SK-N-SH (cell line): ENCODE data around the gene PCNA. TPM values are rescaled to one million over a fixed set of nuclear protein-coding genes. Genes with fewer than 3 reads are reported as not detected.

Source experiments
- CTCF ChIA-PET: fragments of 300-600, 350-600 bp; formaldehyde crosslinking; extraction: SDS; loops from one replicate; lab custom pipeline; 2021; lab: Yijun Ruan, JAX
- POLR2A ChIA-PET: fragments of 350-600 bp; sonication (Branson Sonifier 250); formaldehyde crosslinking; extraction: SDS; loops from one replicate; lab custom pipeline; 2020; ENCODE audit warnings: antibody characterized with exemption, inconsistent platforms; lab: Yijun Ruan, JAX
- DNase-seq: peaks from one replicate; pipeline ENCODE4 v3.0.0; 2012
- H2AFZ ChIP-seq: fragments of 200-600 bp; sonication (generic); 2 replicates; pipeline ENCODE4 v1.8.1; 2016; ENCODE audit warnings: antibody characterized with exemption, mild to moderate bottlenecking, low read depth
- H3F3A ChIP-seq: fragments of 200-600 bp; sonication (generic); replicated peaks from 2 replicates; pipeline ENCODE3; 2016; ENCODE audit warnings: antibody characterized with exemption, mild to moderate bottlenecking; ENCODE audit not compliant: insufficient read depth
- H3K27ac ChIP-seq, 2 experiments: fragments of 200-500 bp in 1 of 2; fragments of 200-600 bp in 1 of 2; sonication (Bioruptor generic) in 1 of 2; sonication (generic), shearing (Covaris generic) in 1 of 2; 2 replicates each; pipeline versions ENCODE4 v1.5.1 to v1.6.1; 2014 to 2016; ENCODE audit warnings: low read depth in 2 of 2, inconsistent platforms in 1 of 2, low read length in 1 of 2, mild to moderate bottlenecking in 1 of 2, mixed read lengths in 1 of 2
- H3K27me3 ChIP-seq: fragments of 200-600 bp; sonication (generic), shearing (Covaris generic); 2 replicates; pipeline ENCODE4 v1.6.1; 2016; ENCODE audit warnings: mixed run types; ENCODE audit not compliant: insufficient read depth
- H3K36me3 ChIP-seq, 2 experiments: fragments of 200-500 bp in 1 of 2; fragments of 200-600 bp in 1 of 2; sonication (Bioruptor generic) in 1 of 2; sonication (generic) in 1 of 2; replicated peaks in 1 of 2; 2 replicates each; pipeline versions ENCODE3 to v1.5.1; 2014 to 2016; ENCODE audit warnings: low read length in 1 of 2, mild to moderate bottlenecking in 1 of 2; ENCODE audit not compliant: insufficient read depth in 2 of 2, control insufficient read depth in 1 of 2
- H3K4me1 ChIP-seq, 2 experiments: fragments of 200-500 bp in 1 of 2; fragments of 200-600 bp in 1 of 2; sonication (Bioruptor generic) in 1 of 2; sonication (generic), shearing (Covaris generic) in 1 of 2; 2 replicates each; pipeline versions ENCODE4 v1.5.1 to v1.6.1; 2014 to 2016; ENCODE audit warnings: low read depth in 1 of 2, low read length in 1 of 2, mixed run types in 1 of 2; ENCODE audit not compliant: insufficient read depth in 2 of 2, control insufficient read depth in 1 of 2
- H3K4me2 ChIP-seq: fragments of 200-600 bp; sonication (generic), shearing (Covaris generic); 2 replicates; pipeline ENCODE4 v1.6.1; 2017; ENCODE audit warnings: mixed run types
- H3K4me3 ChIP-seq, 2 experiments: fragments of 200-500 bp in 1 of 2; fragments of 200-600 bp in 1 of 2; sonication (Bioruptor generic) in 1 of 2; sonication (generic), shearing (Covaris generic) in 1 of 2; 2 replicates each; pipeline versions ENCODE4 v1.5.1 to v1.8.1; 2014 to 2016; ENCODE audit warnings: low read depth in 2 of 2, inconsistent platforms in 1 of 2, low read length in 1 of 2, mild to moderate bottlenecking in 1 of 2, mixed read lengths in 1 of 2, moderate library complexity in 1 of 2
- H3K79me2 ChIP-seq: fragments of 200-600 bp; sonication (generic); 2 replicates; pipeline ENCODE4 v1.8.1; 2017; ENCODE audit warnings: mild to moderate bottlenecking; ENCODE audit not compliant: insufficient read depth
- H3K9ac ChIP-seq: fragments of 200-600 bp; sonication (generic); 2 replicates; pipeline ENCODE4 v1.6.1; 2017; ENCODE audit warnings: mixed run types
- H3K9me2 ChIP-seq: fragments of 200-600 bp; sonication (generic); 2 replicates; pipeline ENCODE4 v1.6.1; 2017; ENCODE audit warnings: mixed run types
- H3K9me3 ChIP-seq: fragments of 200-600 bp; sonication (generic); 2 replicates; pipeline ENCODE4 v1.6.1; 2017; ENCODE audit warnings: mixed run types, mild to moderate bottlenecking, moderate library complexity
- H4K20me1 ChIP-seq: fragments of 200-600 bp; sonication (generic); 2 replicates; pipeline ENCODE4 v1.6.1; 2017; ENCODE audit warnings: mild to moderate bottlenecking, mixed run types; ENCODE audit not compliant: insufficient read depth
- CHD2 ChIP-seq: fragments of 150-350 bp; IDR thresholded peaks from 2 replicates; pipeline ENCODE4 v1.6.1; 2018; ENCODE audit warnings: low read length; ENCODE audit not compliant: partially characterized antibody
- CTCF ChIP-seq: fragments of 200-600 bp; sonication (generic); IDR thresholded peaks from 2 replicates; pipeline ENCODE4 v1.6.1; 2017; ENCODE audit warnings: antibody characterized with exemption, mild to moderate bottlenecking, moderate library complexity
- ELF1 ChIP-seq: IDR thresholded peaks from 2 replicates; pipeline ENCODE4 v1.4.0; 2012
- FOSL2 ChIP-seq: IDR thresholded peaks from 2 replicates; pipeline ENCODE4 v1.4.0; 2012; ENCODE audit warnings: low read depth, mild to moderate bottlenecking, moderate library complexity, borderline replicate concordance
- FOXJ3 ChIP-seq: sonication (generic); formaldehyde crosslinking; IDR thresholded peaks from 2 replicates; pipeline ENCODE4 v1.5.1; 2020; ENCODE audit warnings: mild to moderate bottlenecking, missing genetic modification reagents
- GABPA ChIP-seq: IDR thresholded peaks from 2 replicates; pipeline ENCODE4 v1.4.0; 2012; ENCODE audit warnings: low read depth, mild to moderate bottlenecking
- POLR2AphosphoS5 ChIP-seq: IDR thresholded peaks from 2 replicates; pipeline ENCODE4 v1.6.1; 2012; ENCODE audit warnings: low read depth, low read length
- RCOR1 ChIP-seq: fragments of 150-350 bp; IDR thresholded peaks from 2 replicates; pipeline ENCODE4 v1.6.1; 2017; ENCODE audit warnings: antibody characterized with exemption, low read length
- REST ChIP-seq: IDR thresholded peaks from 2 replicates; pipeline ENCODE4 v1.6.1; 2012; ENCODE audit warnings: mild to moderate bottlenecking, low read depth, low read length, moderate library complexity
- RXRA ChIP-seq: IDR thresholded peaks from 2 replicates; pipeline ENCODE4 v1.4.0; 2012; ENCODE audit warnings: low read depth, mild to moderate bottlenecking, borderline replicate concordance
- SIN3A ChIP-seq: IDR thresholded peaks from 2 replicates; pipeline ENCODE4 v1.6.1; 2012; ENCODE audit warnings: low read depth, mild to moderate bottlenecking, low read length, moderate library complexity, borderline replicate concordance
- SMC3 ChIP-seq: IDR thresholded peaks from 2 replicates; pipeline ENCODE4 v1.6.1; 2012; ENCODE audit warnings: low read depth, low read length, improper control_type of control experiment
- USF2 ChIP-seq: fragments of 150-350 bp; IDR thresholded peaks from 2 replicates; pipeline ENCODE4 v1.6.1; 2017; ENCODE audit warnings: antibody characterized with exemption, low read length, low read depth, borderline replicate concordance
- WGBS: methylation state at CpG from one replicate; pipeline ENCODE4 v1.1.6; 2017; ENCODE audit warnings: low lambda C conversion rate; 5-methylcytosine and 5-hydroxymethylcytosine counted together
- polyA plus RNA-seq, 3 experiments: library from polyadenylated mRNA; depleted of rRNA; stranded (reverse); fragments of >200 nt; gene quantifications; 2 replicates each; pipeline ENCODE4 v1.2.3, GENCODE V29; 2012

PCNA gene
- polyA plus RNA-seq, 1 of the 3 experiments (the other 2 are of a cell fraction), result 185 TPM

- no peaks in the 10 kb centered on the region for H3K9me2 ChIP-seq
- no peak for DNase-seq
- ChIA-PET POLR2A (interaction anchor here (0.6 kb wide), 1 partner anchor 48 kb away, joined by 3 read pairs; no protein-coding TSS in a partner anchor), CTCF (interaction anchor here (0.6 to 1.4 kb wide), 4 partner anchors 19 to 57 kb away, joined by 3 to 4 read pairs (median 3); no protein-coding TSS in a partner anchor)
- peaks cover 17 to 40% of the 10 kb centered on the region in 2 experiments; a peak in 3 of 4 replicates for H3K4me1 ChIP-seq
- H3K4me2 ChIP-seq, result peak overlapping the region; percentile 61; the same call in 1 of the 2 replicates
- H2AFZ ChIP-seq, result no peak overlapping the region
- no peak overlapping the region; a peak in 1 of 4 replicates for H3K27ac ChIP-seq
- H3K79me2 ChIP-seq, result peaks cover 38% of the 10 kb centered on the region
- H4K20me1 ChIP-seq, result peaks cover 24% of the 10 kb centered on the region
- no peaks in the 10 kb centered on the region for H3K27me3 ChIP-seq
- TF ChIP-seq SIN3A (no peak), FOSL2 (peak; percentile 46; the same call in 1 of the 2 replicates)
- H3K9me3 ChIP-seq, result no peaks in the 10 kb centered on the region
- no peak overlapping the region for H3K9ac ChIP-seq
- H3K4me3 ChIP-seq, result no peak overlapping the region
- 60% methylated on average over 3 of the region's 3 CpGs for WGBS
- H3F3A ChIP-seq, result no peaks in the 10 kb centered on the region
- peaks cover 2 to 5% of the 10 kb centered on the region in 2 experiments for H3K36me3 ChIP-seq
Observed at GRCh38 chr20:5168651-5169396, 49.1 kb upstream of the PCNA start.

GRCh38 chr20:5164645-5165625, 45.2 kb upstream of the PCNA start:
- no peaks in the 10 kb centered on the region for H3F3A ChIP-seq
- ChIA-PET CTCF (interaction anchor here (0.6 to 0.9 kb wide), 3 partner anchors 27 to 40 kb away, joined by 3 to 5 read pairs (median 3); partner anchors contain the start of gene CDS2), POLR2A (no interaction called here)
- WGBS, result 76% methylated on average over 12 of the region's 13 CpGs
- no peak overlapping the region for H3K4me2 ChIP-seq
- H3K27ac ChIP-seq, result no peak overlapping the region; a peak in 1 of 4 replicates
- no peak for DNase-seq
- H3K9ac ChIP-seq, result no peak overlapping the region
- H3K9me3 ChIP-seq, result no peaks in the 10 kb centered on the region
- no peaks in the 10 kb centered on the region for H3K27me3 ChIP-seq
- no peak for TF ChIP-seq RXRA
- no peak for TF ChIP-seq GABPA
- TF ChIP-seq CTCF, result no peak
- no peak for TF ChIP-seq ELF1
- TF ChIP-seq SMC3, result no peak
- no peak for TF ChIP-seq REST
- TF ChIP-seq CHD2, result no peak
- TF ChIP-seq RCOR1, result no peak
- TF ChIP-seq POLR2AphosphoS5, result no peak
- TF ChIP-seq USF2, result no peak
- no peak for TF ChIP-seq FOXJ3 (CRISPR knock-in tag)
- TF ChIP-seq SIN3A, result no peak
- no peak overlapping the region for H2AFZ ChIP-seq
- no peak overlapping the region for H3K4me3 ChIP-seq
- peaks cover 63% of the 10 kb centered on the region for H3K79me2 ChIP-seq
- peaks cover 36% of the 10 kb centered on the region for H4K20me1 ChIP-seq
- no peaks in the 10 kb centered on the region for H3K36me3 ChIP-seq
- H3K4me1 ChIP-seq, result peaks cover 17 to 19% of the 10 kb centered on the region in 2 experiments; a peak in 3 of 4 replicates
- H3K9me2 ChIP-seq, result no peaks in the 10 kb centered on the region
